ENCODE results near the gene COL4A2.

- TF ChIP-seq, protein P1, sequence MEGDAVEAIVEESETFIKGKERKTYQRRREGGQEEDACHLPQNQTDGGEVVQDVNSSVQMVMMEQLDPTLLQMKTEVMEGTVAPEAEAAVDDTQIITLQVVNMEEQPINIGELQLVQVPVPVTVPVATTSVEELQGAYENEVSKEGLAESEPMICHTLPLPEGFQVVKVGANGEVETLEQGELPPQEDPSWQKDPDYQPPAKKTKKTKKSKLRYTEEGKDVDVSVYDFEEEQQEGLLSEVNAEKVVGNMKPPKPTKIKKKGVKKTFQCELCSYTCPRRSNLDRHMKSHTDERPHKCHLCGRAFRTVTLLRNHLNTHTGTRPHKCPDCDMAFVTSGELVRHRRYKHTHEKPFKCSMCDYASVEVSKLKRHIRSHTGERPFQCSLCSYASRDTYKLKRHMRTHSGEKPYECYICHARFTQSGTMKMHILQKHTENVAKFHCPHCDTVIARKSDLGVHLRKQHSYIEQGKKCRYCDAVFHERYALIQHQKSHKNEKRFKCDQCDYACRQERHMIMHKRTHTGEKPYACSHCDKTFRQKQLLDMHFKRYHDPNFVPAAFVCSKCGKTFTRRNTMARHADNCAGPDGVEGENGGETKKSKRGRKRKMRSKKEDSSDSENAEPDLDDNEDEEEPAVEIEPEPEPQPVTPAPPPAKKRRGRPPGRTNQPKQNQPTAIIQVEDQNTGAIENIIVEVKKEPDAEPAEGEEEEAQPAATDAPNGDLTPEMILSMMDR (IDR thresholded peaks at IDR 0.05), result no peak
- no peak for TF ChIP-seq EP300 (IDR thresholded peaks at IDR 0.05; ENCODE audit: low read depth)
- TF ChIP-seq POLR2A (IDR thresholded peaks at IDR 0.05), result no peak
- TF ChIP-seq POLR2AphosphoS5 (IDR thresholded peaks at IDR 0.05), result no peak
Observed at GRCh38 chr13:110475550-110476219, 168.6 kb downstream of the COL4A2 start.

Data from transverse colon (tissue), 4 donors.